ENCODE measurements around the gene RHOG. TPM values are rescaled to one million over a fixed set of nuclear protein-coding genes. Genes with fewer than 3 reads are reported as not detected.

RHOG gene
- total RNA-seq, 4 donors from 2014 or later: 21.7 to 146 (median 80.6) TPM

DNA sequence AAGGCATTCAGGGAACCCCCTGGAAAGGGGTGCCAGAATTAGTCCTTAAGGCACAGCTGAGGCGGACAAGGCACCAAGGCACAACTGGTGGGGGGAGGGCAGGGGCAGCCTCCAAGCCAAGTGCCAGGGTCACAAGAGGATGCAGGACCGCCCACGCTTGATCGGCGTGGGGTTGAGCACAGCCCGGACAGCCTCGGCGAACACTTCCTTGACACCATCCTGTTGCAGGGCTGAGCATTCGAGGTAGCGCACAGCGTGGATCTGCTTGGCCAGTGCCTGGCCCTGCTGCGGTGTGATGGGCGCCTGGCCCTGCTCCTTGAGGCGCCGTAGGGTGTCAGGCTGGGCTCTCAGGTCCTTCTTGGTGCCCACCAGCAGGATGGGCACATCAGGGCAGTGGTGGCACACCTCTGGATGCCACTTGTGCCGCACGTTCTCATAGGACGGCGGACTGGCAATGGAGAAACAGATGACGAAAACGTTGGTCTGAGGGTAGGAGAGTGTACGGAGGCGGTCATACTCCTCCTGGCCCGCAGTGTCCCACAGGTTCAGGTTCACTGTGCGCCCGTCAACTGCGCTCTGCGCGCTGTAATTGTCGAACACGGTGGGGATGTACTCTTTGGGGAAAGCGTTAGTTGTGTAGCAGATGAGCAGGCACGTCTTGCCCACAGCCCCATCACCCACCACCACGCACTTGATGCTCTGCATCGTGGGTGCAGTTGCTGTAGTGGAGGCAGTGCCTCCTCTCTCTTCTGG is 13.1 kb downstream of the RHOG start:
- DNase-seq: no peak
- intact Hi-C loops (cut with DNase I; ENCODE audit: low total_unique reads): no loop called here
- Histone ChIP-seq H3K4me3 (no peak overlapping the region), H3K36me3 (peaks cover 0 to 12% (median 3%) of the 10 kb centered on the region in 4 donors), H3K27ac (no peak overlapping the region), H3K9me3 (no peaks in the 10 kb centered on the region), H3K27me3 (no peaks in the 10 kb centered on the region), H3K4me1 (peaks cover 0 to 17% (median 5%) of the 10 kb centered on the region in 4 donors)
- 91% methylated on average over 32 of the region's 35 CpGs; no CpG with 5 or more reads in 1 of the 2 donors for WGBS, 2 donors (ENCODE audit: low coverage in 1 of 2)
- in situ Hi-C loops (cut with MboI; ENCODE audit: low pct_ligation_motif_present in 1 of 4, low pct_unique_long_range_greater_than_20kb in 1 of 4, low sequenced_read_pairs in 3 of 4): no loop called here
- TF ChIP-seq POLR2AphosphoS5 (IDR thresholded peaks at IDR 0.05): no peak
- TF ChIP-seq POLR2A (IDR thresholded peaks at IDR 0.05): no peak
- TF ChIP-seq, protein P1, sequence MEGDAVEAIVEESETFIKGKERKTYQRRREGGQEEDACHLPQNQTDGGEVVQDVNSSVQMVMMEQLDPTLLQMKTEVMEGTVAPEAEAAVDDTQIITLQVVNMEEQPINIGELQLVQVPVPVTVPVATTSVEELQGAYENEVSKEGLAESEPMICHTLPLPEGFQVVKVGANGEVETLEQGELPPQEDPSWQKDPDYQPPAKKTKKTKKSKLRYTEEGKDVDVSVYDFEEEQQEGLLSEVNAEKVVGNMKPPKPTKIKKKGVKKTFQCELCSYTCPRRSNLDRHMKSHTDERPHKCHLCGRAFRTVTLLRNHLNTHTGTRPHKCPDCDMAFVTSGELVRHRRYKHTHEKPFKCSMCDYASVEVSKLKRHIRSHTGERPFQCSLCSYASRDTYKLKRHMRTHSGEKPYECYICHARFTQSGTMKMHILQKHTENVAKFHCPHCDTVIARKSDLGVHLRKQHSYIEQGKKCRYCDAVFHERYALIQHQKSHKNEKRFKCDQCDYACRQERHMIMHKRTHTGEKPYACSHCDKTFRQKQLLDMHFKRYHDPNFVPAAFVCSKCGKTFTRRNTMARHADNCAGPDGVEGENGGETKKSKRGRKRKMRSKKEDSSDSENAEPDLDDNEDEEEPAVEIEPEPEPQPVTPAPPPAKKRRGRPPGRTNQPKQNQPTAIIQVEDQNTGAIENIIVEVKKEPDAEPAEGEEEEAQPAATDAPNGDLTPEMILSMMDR (IDR thresholded peaks at IDR 0.05): no peak
- no peak for TF ChIP-seq EP300 (IDR thresholded peaks at IDR 0.05; ENCODE audit: low read depth)

DNA sequence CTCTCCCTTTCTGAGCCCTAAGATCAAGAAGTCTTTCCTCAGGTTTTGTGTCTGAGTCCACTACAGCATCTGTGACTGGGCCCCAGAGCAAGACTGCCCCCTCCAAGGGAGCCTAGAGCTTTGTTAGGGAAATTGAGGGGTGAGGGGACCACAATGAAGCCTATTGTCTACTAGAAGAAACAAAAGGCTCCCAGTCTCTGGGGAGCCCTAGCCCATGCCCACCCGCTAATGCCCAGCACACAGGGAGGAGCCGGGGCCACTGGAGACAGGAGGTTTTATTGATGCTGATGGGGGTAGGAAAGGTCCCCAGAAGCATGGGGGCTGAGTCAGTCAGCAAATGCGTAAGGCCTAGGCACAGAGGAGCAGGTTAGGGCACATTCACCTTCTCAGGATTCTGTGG is 14.0 kb downstream of the RHOG start:
- no peak for DNase-seq
- peaks cover 0 to 10% (median under 1%) of the 10 kb centered on the region in 4 donors for H3K4me1 ChIP-seq
- WGBS, 2 donors (ENCODE audit: low coverage in 1 of 2): 96% methylated on average over 3 of the region's 3 CpGs; no CpG with 5 or more reads in 1 of the 2 donors
- H3K27ac ChIP-seq: no peak overlapping the region
- H3K4me3 ChIP-seq: no peak overlapping the region
- peaks cover 0 to 12% (median 3%) of the 10 kb centered on the region in 4 donors for H3K36me3 ChIP-seq
- in situ Hi-C loops (cut with MboI; ENCODE audit: low pct_ligation_motif_present in 1 of 4, low pct_unique_long_range_greater_than_20kb in 1 of 4, low sequenced_read_pairs in 3 of 4) (no loop called here), intact Hi-C loops (cut with DNase I; ENCODE audit: low total_unique reads) (no loop called here)
- no peaks in the 10 kb centered on the region for H3K9me3 ChIP-seq
- H3K27me3 ChIP-seq: no peaks in the 10 kb centered on the region
- TF ChIP-seq POLR2A (IDR thresholded peaks at IDR 0.05) (no peak), POLR2AphosphoS5 (IDR thresholded peaks at IDR 0.05) (no peak), EP300 (IDR thresholded peaks at IDR 0.05; ENCODE audit: low read depth) (no peak)
- TF ChIP-seq, protein P1 (IDR thresholded peaks at IDR 0.05): no peak

DNA sequence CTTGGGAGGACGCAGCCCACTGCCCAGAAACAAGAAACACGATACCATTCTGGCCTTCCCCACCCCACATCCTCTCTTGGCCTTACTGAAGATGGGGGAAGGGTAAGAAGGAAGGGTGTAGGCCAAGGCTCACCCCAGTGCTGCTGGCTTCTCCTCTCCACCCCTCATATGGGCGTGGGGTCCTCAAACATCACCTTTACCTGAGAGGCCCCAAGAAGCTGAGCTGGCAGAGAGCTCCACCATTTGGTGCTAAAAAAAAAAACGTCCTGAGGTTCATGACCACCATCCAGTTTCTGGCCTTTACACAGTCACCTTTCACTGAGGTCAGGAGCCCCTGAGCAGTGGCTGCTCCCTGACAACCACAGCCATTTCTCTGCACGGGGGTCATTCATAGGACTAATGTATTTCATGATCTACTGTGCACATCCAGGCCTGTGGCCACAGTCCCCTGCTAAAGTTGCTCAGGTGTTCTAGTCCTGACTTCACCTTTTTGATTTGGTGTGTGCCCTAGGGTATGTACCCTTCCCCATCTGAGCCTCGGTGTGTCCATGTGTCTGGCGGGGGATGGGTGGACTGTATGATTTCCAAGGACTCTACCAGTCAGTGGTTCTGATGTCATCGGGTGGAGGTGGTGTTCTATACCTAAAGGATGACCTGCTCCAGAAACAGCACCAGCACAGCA is 15.1 kb downstream of the RHOG start:
- TF ChIP-seq POLR2A (IDR thresholded peaks at IDR 0.05): no peak
- TF ChIP-seq, protein P1 (IDR thresholded peaks at IDR 0.05): no peak
- 70 to 100% methylated on average over 1 to 8 of the region's 8 CpGs for WGBS, 2 donors (ENCODE audit: low coverage in 1 of 2)
- intact Hi-C loops (cut with DNase I; ENCODE audit: low total_unique reads) (no loop called here), in situ Hi-C loops (cut with MboI; ENCODE audit: low pct_ligation_motif_present in 1 of 4, low pct_unique_long_range_greater_than_20kb in 1 of 4, low sequenced_read_pairs in 3 of 4) (no loop called here)
- H3K4me1 ChIP-seq: no peaks in the 10 kb centered on the region
- H3K27ac ChIP-seq: no peak overlapping the region
- DNase-seq: no peak
- H3K27me3 ChIP-seq: no peaks in the 10 kb centered on the region
- no peaks in the 10 kb centered on the region for H3K9me3 ChIP-seq
- H3K4me3 ChIP-seq: no peak overlapping the region
- H3K36me3 ChIP-seq: peaks cover 0 to 12% (median 3%) of the 10 kb centered on the region in 4 donors

DNA sequence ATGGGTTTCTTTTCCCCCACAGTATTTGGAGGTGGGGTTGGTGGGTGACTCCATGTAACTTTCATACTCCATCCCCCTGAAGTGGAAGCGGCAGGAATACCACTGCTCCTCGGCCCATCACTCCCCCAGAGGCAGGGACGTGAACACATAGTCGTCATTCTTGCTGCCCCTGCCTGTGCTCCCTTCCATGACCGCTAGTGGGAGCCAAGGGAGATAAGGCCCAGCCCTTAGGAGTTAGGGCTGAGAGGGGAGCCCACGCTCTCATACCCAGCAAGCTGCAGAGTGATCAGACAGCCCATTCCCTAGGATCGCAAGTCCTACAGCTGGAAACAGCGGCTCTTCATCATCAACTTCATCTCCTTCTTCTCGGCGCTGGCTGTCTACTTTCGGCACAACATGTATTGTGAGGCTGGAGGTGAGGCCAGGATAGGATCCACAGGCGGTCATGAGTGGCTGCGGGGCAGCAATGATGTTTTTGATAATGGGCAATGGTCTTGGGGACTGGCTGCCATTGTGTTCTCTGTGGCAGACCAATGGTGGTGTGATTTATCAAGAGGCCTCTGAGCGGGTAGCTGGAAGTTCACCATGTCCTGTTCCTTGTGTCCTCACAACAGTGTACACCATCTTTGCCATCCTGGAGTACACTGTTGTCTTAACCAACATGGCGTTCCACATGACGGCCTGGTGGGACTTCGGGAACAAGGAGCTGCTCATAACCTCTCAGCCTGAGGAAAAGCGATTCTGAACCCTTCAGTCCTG is 15.9 kb downstream of the RHOG start:
- H3K36me3 ChIP-seq: peaks cover 0 to 12% (median 3%) of the 10 kb centered on the region in 4 donors
- in situ Hi-C loops (cut with MboI; ENCODE audit: low pct_ligation_motif_present in 1 of 4, low pct_unique_long_range_greater_than_20kb in 1 of 4, low sequenced_read_pairs in 3 of 4) (no loop called here), intact Hi-C loops (cut with DNase I; ENCODE audit: low total_unique reads) (no loop called here)
- TF ChIP-seq EP300 (IDR thresholded peaks at IDR 0.05; ENCODE audit: low read depth): no peak
- TF ChIP-seq, protein P1 (IDR thresholded peaks at IDR 0.05): peak; percentile 58 to 65 (median 62)
- H3K9me3 ChIP-seq: no peaks in the 10 kb centered on the region
- H3K27ac ChIP-seq: no peak overlapping the region
- H3K4me1 ChIP-seq: no peaks in the 10 kb centered on the region
- H3K4me3 ChIP-seq: no peak overlapping the region
- WGBS, 2 donors (ENCODE audit: low coverage in 1 of 2): 79% methylated on average over 18 of the region's 18 CpGs; no CpG with 5 or more reads in 1 of the 2 donors
- peak; percentile 74 for DNase-seq
- no peaks in the 10 kb centered on the region for H3K27me3 ChIP-seq

Data from transverse colon (tissue), 4 donors.